ENCODE measurements around the gene SGSM2. TPM values are rescaled to one million over a fixed set of nuclear protein-coding genes. Genes with fewer than 3 reads are reported as not detected.

Gene SGSM2
- polyA plus RNA-seq, 3 donors: 3.0 to 130 (median 3.5) TPM

DNA sequence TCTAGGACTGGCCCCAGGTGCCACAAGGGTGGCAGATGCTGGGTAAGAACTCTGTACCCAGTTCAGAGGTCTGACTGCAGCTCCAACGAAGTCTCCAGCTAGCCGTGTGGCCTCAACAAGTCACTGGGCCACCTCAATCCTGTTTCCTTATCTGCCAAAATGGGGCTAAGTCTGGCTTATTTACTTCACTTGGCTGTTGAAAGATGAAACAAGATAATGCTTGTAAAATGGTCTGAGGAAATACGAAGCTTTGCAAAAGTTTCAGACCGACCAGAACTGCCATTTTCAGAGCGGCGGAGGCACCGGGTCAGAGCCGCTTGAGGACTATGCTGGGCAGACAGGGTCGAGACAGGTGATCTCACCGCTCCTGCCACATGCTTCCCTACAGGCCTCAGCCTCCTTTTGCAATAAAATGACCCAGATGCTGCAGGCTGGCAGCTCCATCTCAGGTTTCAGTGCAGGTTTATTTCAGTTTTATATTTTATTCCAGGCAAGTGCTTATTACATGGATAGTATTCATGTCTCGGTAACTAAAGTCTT, 46.4 kb downstream of the SGSM2 start:
- Histone ChIP-seq H3K79me2 (ENCODE audit: insufficient read depth, low read length) (peaks cover 1% of the 10 kb centered on the region), H3K4me1 (ENCODE audit: control insufficient read depth in 1 of 2, insufficient read depth in 2 of 2, low read length in 2 of 2) (peaks cover 6 to 9% of the 10 kb centered on the region in 2 donors), H3K36me3 (replicated peaks in 1 of 2; ENCODE audit: control insufficient read depth in 1 of 2, insufficient read depth in 2 of 2, low read length in 2 of 2) (peaks cover 61 to 69% of the 10 kb centered on the region in 2 donors), H3K4me3 (replicated peaks in 1 of 3; ENCODE audit: low read depth in 2 of 3, low read length in 3 of 3) (no peak overlapping the region), H3K27me3 (ENCODE audit: control insufficient read depth in 2 of 2, insufficient read depth in 2 of 2, low read length in 2 of 2) (no peaks in the 10 kb centered on the region), H4K20me1 (ENCODE audit: insufficient read depth, low read length) (peaks cover 34% of the 10 kb centered on the region), H3K27ac (ENCODE audit: low read depth in 1 of 2, low read length in 2 of 2) (peak overlapping the region; percentile 14 to 63), H3K4me2 (replicated peaks; ENCODE audit: extremely low read depth, low read length, poor library complexity, severe bottlenecking) (no peak overlapping the region), H3K9me3 (replicated peaks in 1 of 2; ENCODE audit: control insufficient read depth in 1 of 2, insufficient read depth in 1 of 2, low read length in 2 of 2) (no peaks in the 10 kb centered on the region), H3K9ac (ENCODE audit: insufficient read depth, low read length, poor library complexity, severe bottlenecking) (no peak overlapping the region), H2AFZ (ENCODE audit: insufficient read depth, low read depth, low read length, poor library complexity, severe bottlenecking) (no peak overlapping the region)
- H3K27me3 Mint-ChIP-seq (ENCODE audit: low read depth in 3 of 3): peaks cover 0 to 3% (median 0%) of the 10 kb centered on the region in 3 donors
- TF ChIP-seq, protein P1, sequence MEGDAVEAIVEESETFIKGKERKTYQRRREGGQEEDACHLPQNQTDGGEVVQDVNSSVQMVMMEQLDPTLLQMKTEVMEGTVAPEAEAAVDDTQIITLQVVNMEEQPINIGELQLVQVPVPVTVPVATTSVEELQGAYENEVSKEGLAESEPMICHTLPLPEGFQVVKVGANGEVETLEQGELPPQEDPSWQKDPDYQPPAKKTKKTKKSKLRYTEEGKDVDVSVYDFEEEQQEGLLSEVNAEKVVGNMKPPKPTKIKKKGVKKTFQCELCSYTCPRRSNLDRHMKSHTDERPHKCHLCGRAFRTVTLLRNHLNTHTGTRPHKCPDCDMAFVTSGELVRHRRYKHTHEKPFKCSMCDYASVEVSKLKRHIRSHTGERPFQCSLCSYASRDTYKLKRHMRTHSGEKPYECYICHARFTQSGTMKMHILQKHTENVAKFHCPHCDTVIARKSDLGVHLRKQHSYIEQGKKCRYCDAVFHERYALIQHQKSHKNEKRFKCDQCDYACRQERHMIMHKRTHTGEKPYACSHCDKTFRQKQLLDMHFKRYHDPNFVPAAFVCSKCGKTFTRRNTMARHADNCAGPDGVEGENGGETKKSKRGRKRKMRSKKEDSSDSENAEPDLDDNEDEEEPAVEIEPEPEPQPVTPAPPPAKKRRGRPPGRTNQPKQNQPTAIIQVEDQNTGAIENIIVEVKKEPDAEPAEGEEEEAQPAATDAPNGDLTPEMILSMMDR (IDR thresholded peaks at IDR 0.05): no peak
- WGBS (ENCODE audit: insufficient coverage): 97% methylated on average over 10 of the region's 11 CpGs
- peaks cover 46 to 82% of the 10 kb centered on the region in 2 donors for H3K36me3 Mint-ChIP-seq
- H3K27ac Mint-ChIP-seq: peak overlapping the region in 6 of 7 donors; percentile 46 to 91 (median 82)
- H3K4me1 Mint-ChIP-seq: peaks cover 9% of the 10 kb centered on the region
- H3K4me3 Mint-ChIP-seq: no peak overlapping the region
- DNase-seq: no peak
- no peaks in the 10 kb centered on the region for H3K9me3 Mint-ChIP-seq
- intact Hi-C loops (cut with micrococcal nuclease): loop anchor here in 1 of 2 donors (1.0 to 10.0 kb wide), 2 partner anchors 9 to 291 kb away; no protein-coding TSS in a partner anchor

DNA sequence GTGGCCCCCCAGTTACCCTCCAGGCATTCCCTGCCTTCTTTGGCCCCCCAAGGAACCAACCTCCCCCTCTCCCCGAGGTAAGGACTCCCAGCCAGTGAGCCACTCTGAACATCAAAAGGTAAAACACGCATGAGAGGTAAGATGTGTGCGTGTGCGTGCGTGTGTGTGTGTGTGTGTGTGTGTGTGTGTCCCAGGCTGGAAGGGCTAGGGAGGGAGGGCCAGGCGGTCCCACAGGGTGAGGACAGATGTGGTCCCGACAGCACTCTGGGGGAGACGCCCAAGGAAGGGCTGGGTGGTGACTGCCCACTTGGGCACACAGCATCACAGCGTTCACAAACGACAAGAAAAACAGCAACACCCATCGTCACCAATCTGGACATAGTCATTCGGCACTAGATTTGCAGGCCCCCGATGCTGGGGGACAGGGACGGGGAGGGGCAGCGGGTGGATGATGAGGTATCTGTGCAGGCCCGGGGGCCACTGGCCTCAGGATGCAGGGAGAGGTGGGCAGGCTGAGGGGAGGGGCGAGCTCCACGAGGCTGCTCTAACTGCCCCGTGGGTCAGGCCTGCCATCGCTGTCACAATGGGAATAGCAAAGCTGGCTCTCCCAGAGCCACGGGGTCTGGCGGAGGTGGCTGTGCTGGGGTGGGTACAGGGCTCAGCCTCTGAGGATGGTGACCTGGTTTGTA, 47.3 kb downstream of the SGSM2 start:
- Histone ChIP-seq H3K27me3 (ENCODE audit: control insufficient read depth in 2 of 2, insufficient read depth in 2 of 2, low read length in 2 of 2) (no peaks in the 10 kb centered on the region), H2AFZ (ENCODE audit: insufficient read depth, low read depth, low read length, poor library complexity, severe bottlenecking) (no peak overlapping the region), H3K36me3 (replicated peaks in 1 of 2; ENCODE audit: control insufficient read depth in 1 of 2, insufficient read depth in 2 of 2, low read length in 2 of 2) (peaks cover 58 to 68% of the 10 kb centered on the region in 2 donors), H4K20me1 (ENCODE audit: insufficient read depth, low read length) (peaks cover 37% of the 10 kb centered on the region), H3K9ac (ENCODE audit: insufficient read depth, low read length, poor library complexity, severe bottlenecking) (no peak overlapping the region), H3K79me2 (ENCODE audit: insufficient read depth, low read length) (peaks cover 10% of the 10 kb centered on the region), H3K4me2 (replicated peaks; ENCODE audit: extremely low read depth, low read length, poor library complexity, severe bottlenecking) (no peak overlapping the region), H3K4me3 (replicated peaks in 1 of 3; ENCODE audit: low read depth in 2 of 3, low read length in 3 of 3) (no peak overlapping the region), H3K4me1 (ENCODE audit: control insufficient read depth in 1 of 2, insufficient read depth in 2 of 2, low read length in 2 of 2) (peaks cover 6 to 9% of the 10 kb centered on the region in 2 donors), H3K27ac (ENCODE audit: low read depth in 1 of 2, low read length in 2 of 2) (peak overlapping the region in 1 of 2 donors; percentile 63), H3K9me3 (replicated peaks in 1 of 2; ENCODE audit: control insufficient read depth in 1 of 2, insufficient read depth in 1 of 2, low read length in 2 of 2) (no peaks in the 10 kb centered on the region)
- no peak for DNase-seq
- intact Hi-C loops (cut with micrococcal nuclease): loop anchor here in 1 of 2 donors (10.0 kb wide), 1 partner anchor 290 kb away; no protein-coding TSS in a partner anchor
- peaks cover 0 to 3% (median 0%) of the 10 kb centered on the region in 3 donors for H3K27me3 Mint-ChIP-seq (ENCODE audit: low read depth in 3 of 3)
- peaks cover 49 to 82% of the 10 kb centered on the region in 2 donors for H3K36me3 Mint-ChIP-seq
- peaks cover 11% of the 10 kb centered on the region for H3K4me1 Mint-ChIP-seq
- 85% methylated on average over 8 of the region's 22 CpGs for WGBS (ENCODE audit: insufficient coverage)
- no peak overlapping the region for H3K4me3 Mint-ChIP-seq
- H3K9me3 Mint-ChIP-seq: no peaks in the 10 kb centered on the region
- TF ChIP-seq, protein P1 (IDR thresholded peaks at IDR 0.05): no peak
- H3K27ac Mint-ChIP-seq: peak overlapping the region in 5 of 7 donors; percentile 10 to 80 (median 63)

Data from CD14-positive monocyte (primary cell).